ENCODE results near the gene PLTP.
"Not testable (repeated sequence)": the region's sequence is repeated elsewhere in the genome, so short reads cannot be mapped to it uniquely, and the experiment has no call there.

Gene PLTP

GRCh38 chr20:45896641-45897161 is 15.3 kb downstream of the PLTP start:
- no peak for DNase-seq

- no peak for DNase-seq
Observed at GRCh38 chr20:45894797-45895196, 17.2 kb downstream of the PLTP start.

- no peak for DNase-seq
Observed at GRCh38 chr20:45893831-45894230, 18.1 kb downstream of the PLTP start.

GRCh38 chr20:45892828-45893500 is 19.0 kb downstream of the PLTP start:
- DNase-seq, result peak; percentile 38

GRCh38 chr20:45892049-45892825 is 19.7 kb downstream of the PLTP start:
- DNase-seq, result peak; percentile 52

- DNase-seq, result peak; percentile 72
Observed at GRCh38 chr20:45890985-45891983, 20.7 kb downstream of the PLTP start, which contains the start of the genes CTSA and NEURL2. Gene CTSA (plus strand): TSS chr20:45891335. CDS start chr20:45891569, 234 bp downstream. Gene NEURL2 (minus strand): TSS chr20:45891208. CDS start chr20:45890991, 217 bp downstream.

- DNase-seq, result peak; percentile 67
Observed at GRCh38 chr20:45890077-45890984, 21.6 kb downstream of the PLTP start.

- DNase-seq, result no peak
Observed at GRCh38 chr20:45888681-45889080, 23.3 kb downstream of the PLTP start.

GRCh38 chr20:45887346-45887715 is 24.6 kb downstream of the PLTP start, which contains the start of gene SPATA25:
Gene SPATA25 (minus strand): TSS chr20:45887622. CDS start chr20:45887590, 32 bp downstream.
- no peak for DNase-seq

GRCh38 chr20:45886590-45887345 is 25.2 kb downstream of the PLTP start:
- DNase-seq, result no peak

- no peak for DNase-seq
Observed at GRCh38 chr20:45883100-45883469, 28.9 kb downstream of the PLTP start.

- no peak for DNase-seq
Observed at GRCh38 chr20:45882469-45883099, 29.4 kb downstream of the PLTP start.

- DNase-seq, result peak; percentile 92
Observed at GRCh38 chr20:45880988-45881788, 30.8 kb downstream of the PLTP start, which contains the start of gene ZSWIM1. Gene ZSWIM1 (plus strand): TSS chr20:45881227. CDS start chr20:45882593, 1,366 bp downstream.

GRCh38 chr20:45878076-45878761 is 33.7 kb downstream of the PLTP start:
- DNase-seq, result no peak

- no peak for DNase-seq
Observed at GRCh38 chr20:45874576-45874975, 37.4 kb downstream of the PLTP start.

GRCh38 chr20:45874104-45874481 is 37.9 kb downstream of the PLTP start:
- DNase-seq, result not testable (repeated sequence)

GRCh38 chr20:45873409-45874103 is 38.4 kb downstream of the PLTP start:
- DNase-seq, result no peak

- DNase-seq, result no peak
Observed at GRCh38 chr20:45872626-45873025, 39.3 kb downstream of the PLTP start.
